HG02885 (cell line): ENCODE data around the gene LPA.
"Not testable (repeated sequence)": the region's sequence is repeated elsewhere in the genome, so short reads cannot be mapped to it uniquely, and the experiment has no call there.

Source experiments
- ATAC-seq: cut with Tn5 transposase; IDR thresholded peaks from one replicate; pipeline ENCODE4 v1.9.1; 2021; ENCODE audit warnings: mild to moderate bottlenecking; ENCODE audit not compliant: unreplicated experiment, poor library complexity

The LPA gene

GRCh38 chr6:160664198-160664597 is at the start of gene LPA:
Gene LPA (minus strand): TSS chr6:160664275. CDS start chr6:160664214, 61 bp downstream.
- ATAC-seq = not testable (repeated sequence)

- ATAC-seq = not testable (repeated sequence)
Measured at GRCh38 chr6:160708993-160709392, 44.9 kb upstream of the LPA start.

GRCh38 chr6:160704688-160705087 is 40.6 kb upstream of the LPA start:
- ATAC-seq = not testable (repeated sequence)

- ATAC-seq = not testable (repeated sequence)
Measured at GRCh38 chr6:160701918-160702680, 38.0 kb upstream of the LPA start, which contains the start of gene PLG. Gene PLG (plus strand): TSS chr6:160702244. CDS start chr6:160702305, 61 bp downstream.

- ATAC-seq = no peak
Measured at GRCh38 chr6:160697826-160698225, 33.8 kb upstream of the LPA start.

- ATAC-seq = not testable (repeated sequence)
Measured at GRCh38 chr6:160696884-160697283, 32.8 kb upstream of the LPA start.

- not testable (repeated sequence) for ATAC-seq
Measured at GRCh38 chr6:160695622-160696021, 31.5 kb upstream of the LPA start.

- not testable (repeated sequence) for ATAC-seq
Measured at GRCh38 chr6:160695025-160695424, 30.9 kb upstream of the LPA start.

GRCh38 chr6:160692369-160692959 is 28.4 kb upstream of the LPA start:
- no peak for ATAC-seq

GRCh38 chr6:160691617-160692016 is 27.5 kb upstream of the LPA start:
- ATAC-seq = no peak

GRCh38 chr6:160690458-160690857 is 26.4 kb upstream of the LPA start:
- no peak for ATAC-seq

- ATAC-seq = no peak
Measured at GRCh38 chr6:160685762-160686450, 21.8 kb upstream of the LPA start.

- ATAC-seq = not testable (repeated sequence)
Measured at GRCh38 chr6:160685101-160685761, 21.2 kb upstream of the LPA start.

GRCh38 chr6:160679402-160679769 is 15.3 kb upstream of the LPA start:
- no peak for ATAC-seq

GRCh38 chr6:160678744-160679401 is 14.8 kb upstream of the LPA start:
- ATAC-seq = no peak

- ATAC-seq = no peak
Measured at GRCh38 chr6:160678230-160678629, 14.2 kb upstream of the LPA start.

- not testable (repeated sequence) for ATAC-seq
Measured at GRCh38 chr6:160676418-160676817, 12.3 kb upstream of the LPA start.

- ATAC-seq = no peak
Measured at GRCh38 chr6:160668589-160668988, 4.5 kb upstream of the LPA start.

- ATAC-seq = peak; percentile 94
Measured at GRCh38 chr6:160667639-160668481, 3.8 kb upstream of the LPA start.
